CD4-positive, alpha-beta T cell treated with Interleukin-12 subunit alpha and Interleukin-12 subunit beta, for 1 hour (primary cell): ENCODE results near the gene MS4A18.
"Not testable (repeated sequence)": the region's sequence is repeated elsewhere in the genome, so short reads cannot be mapped to it uniquely, and the experiment has no call there.

Source experiments
- DNase-seq: peaks from one replicate; pipeline ENCODE4 v3.0.0-alpha.2; 2020

Gene MS4A18

DNA sequence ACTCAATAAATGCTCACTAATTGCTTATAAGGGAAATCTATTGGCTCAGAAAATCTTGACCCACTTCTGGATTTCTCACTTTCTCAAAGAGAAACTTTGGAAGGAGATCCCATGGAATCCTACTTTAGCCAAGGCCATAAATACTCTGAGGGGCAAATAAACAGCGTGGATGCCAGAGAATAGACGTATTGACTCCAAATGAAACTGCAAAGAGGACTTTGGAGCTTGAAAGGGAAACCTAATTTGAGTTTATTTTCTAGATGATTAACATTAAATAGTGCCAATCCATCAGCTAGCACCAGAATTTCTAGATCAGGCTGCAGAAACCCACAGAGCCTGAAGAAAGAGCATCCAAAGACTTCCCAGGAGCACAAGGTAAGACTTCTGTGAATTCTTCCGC is at the start of gene MS4A18:
TSS of gene MS4A18 (plus strand) at position 301 of the 400 bp plus-strand sequence.
- DNase-seq = no peak

DNA sequence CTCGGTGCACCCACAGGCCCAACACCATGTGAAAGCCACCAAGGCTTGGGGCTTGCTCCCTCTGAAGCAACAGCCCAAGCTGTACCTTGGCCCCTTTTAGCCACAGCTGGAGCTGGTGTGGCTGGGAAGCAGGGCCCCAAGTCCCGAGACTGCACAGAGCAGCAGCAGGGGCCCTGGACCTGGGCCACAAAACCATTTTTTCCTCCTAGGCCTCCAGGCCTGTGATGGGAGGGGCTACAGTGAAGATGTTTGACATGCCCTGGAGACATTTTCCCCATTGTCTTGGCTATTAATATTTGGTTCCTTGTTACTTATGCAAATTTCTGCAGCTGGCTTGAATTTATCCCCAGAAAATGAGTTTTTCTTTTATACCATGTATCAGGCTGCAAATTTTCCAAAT is 46.3 kb upstream of the MS4A18 start:
- DNase-seq = not testable (repeated sequence)

DNA sequence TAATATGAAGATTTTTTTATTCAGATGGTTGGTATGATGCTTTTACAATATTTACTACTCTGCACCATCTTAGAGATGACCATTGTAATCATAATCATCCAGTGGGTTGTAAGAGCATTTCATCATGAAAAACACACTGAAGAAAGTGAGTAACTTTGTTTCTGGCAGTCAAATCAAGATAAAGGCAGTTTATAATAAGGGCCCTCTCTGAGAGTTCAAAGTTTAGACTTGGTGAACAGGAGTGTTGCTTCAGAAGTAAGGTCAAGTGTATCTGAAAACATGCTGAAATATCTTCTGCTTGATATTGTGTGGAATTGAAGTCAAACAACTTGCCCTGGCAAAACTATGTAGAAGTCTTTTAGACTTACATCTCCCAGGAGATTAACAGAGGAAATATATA is 44.6 kb upstream of the MS4A18 start:
- DNase-seq = no peak

DNA sequence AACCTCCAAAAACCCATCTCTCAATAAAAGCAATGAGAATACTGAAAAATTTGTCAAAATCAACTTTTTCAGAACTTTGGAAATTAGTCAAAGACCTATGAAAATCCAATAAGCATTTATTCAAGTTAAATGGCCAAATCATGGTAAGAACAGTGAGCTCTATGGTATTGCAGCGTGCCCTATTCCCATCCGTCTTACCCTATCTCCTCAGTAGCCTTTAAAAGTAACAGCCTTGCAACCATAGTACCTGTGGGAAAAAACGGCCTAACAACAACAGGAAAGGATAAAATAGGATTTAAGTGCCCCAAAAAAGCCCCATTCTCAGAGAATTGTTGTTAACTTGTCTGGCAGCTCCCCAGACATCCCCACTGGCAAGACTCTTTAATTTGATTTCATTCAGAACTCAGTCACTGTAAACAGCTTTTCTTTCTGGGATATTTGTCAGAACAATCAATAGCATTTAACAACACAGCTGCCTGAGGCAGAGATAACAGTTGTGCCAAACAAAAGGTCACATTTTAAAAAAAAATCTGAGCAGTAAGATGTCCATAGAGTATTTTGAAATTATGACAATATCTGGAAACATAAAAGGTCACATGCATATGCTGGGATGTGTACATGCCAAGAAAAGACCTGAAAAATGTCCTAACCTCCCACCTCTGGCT is 43.9 kb upstream of the MS4A18 start:
- no peak for DNase-seq

DNA sequence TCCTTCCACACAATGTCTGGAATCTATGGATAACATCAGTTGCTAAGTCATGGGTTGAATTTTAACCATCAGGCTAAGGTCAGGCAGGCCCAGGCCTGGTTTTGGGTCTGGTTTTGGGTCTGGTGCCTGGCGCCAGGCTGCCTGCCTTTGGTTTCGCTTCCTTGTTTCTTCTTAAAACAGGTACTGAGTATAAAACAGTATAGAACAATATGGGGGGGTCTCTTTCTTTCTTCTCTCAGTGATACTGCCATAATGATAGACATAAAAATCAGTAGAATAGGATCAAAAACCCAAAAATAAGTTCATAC is 40.0 kb upstream of the MS4A18 start:
- not testable (repeated sequence) for DNase-seq

DNA sequence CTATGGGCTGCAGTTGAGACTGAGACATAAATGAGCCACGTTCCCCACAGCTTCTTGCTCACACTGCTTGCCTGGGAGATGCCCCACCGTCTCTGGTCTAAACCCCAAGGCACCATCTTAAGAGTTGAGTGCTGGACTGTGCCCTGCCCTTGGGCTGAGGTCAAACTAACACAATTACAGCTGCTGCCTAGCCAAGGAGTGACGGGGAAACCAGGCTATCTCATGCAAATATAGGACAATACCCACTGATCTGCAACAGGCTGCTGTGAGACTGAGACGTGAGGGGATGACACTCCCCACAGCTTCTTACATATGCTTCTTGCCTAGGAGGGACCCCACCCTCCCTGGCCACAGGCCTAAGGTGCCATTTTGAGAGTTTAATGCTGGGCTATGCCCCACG is 32.9 kb upstream of the MS4A18 start:
- no peak for DNase-seq

DNA sequence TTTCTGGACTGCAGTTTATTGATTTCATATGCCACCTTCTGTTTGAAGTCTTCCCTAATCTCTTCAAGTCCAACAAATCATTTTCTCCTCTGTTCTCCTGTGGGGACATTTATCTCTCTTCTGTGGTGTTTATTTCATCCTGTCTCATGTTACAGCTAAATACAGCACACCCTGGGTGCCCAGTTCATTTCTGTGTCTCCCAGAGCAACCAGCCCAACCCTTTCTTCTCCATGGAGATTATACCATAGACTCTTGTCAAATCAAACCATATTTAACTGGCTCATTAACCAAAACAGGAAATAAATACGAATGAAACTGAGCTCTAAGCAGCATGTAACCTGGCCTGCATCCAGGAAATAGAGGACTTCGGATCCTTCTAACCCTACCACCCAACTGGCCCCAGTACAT is 25.2 kb upstream of the MS4A18 start, which contains the start of gene MS4A8:
TSS of gene MS4A8 (plus strand) at position 329 of the 408 bp plus-strand sequence. CDS start 1,249 bp downstream, outside the sequence.
- no peak for DNase-seq

DNA sequence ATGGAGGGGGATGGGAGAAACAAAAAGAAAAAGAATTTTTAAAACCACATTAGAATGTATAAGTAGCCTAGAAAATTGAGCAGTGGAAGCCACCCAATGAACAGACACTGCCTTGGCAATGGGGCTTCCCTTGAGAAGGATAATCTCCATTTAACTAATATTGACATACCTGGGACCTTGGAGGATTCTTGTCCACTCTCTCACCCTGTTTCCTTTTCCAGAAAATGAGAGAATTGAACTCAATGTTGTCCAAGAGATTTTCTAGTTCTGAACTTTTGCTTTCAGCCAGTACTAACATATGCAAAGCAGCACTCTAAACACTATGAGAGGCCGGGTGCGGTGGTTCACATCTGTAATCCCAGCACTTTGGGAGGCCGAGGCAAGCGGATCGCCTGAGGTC is 24.6 kb upstream of the MS4A18 start:
- DNase-seq = no peak

DNA sequence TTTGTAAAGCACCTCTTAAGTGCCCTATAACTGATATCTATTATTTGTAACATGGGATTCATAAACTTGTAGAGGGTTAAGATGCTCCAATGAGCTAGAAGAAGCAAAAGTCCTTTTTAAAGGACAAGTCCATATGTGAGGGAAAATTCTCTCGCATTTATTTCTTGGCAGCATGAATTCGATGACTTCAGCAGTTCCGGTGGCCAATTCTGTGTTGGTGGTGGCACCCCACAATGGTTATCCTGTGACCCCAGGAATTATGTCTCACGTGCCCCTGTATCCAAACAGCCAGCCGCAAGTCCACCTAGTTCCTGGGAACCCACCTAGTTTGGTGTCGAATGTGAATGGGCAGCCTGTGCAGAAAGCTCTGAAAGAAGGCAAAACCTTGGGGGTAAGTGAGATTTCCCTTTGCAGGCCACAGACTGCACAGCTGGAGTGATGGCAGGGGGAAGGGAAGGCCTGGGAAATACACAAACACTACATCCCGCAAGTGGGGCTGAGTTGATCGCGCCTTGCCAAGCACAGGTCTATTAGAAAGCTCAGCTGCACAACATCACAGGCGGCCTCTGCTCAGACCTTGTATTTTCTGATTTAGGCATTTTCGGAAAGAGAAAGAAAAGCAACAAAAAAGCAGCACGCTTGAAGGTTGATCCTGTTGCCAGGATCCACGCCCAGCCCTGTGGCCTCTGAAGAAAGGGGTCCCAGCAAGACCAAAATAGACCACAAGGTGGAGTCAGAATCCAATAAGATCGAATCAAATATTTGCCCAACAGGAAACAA is 23.6 kb upstream of the MS4A18 start:
- DNase-seq = no peak

DNA sequence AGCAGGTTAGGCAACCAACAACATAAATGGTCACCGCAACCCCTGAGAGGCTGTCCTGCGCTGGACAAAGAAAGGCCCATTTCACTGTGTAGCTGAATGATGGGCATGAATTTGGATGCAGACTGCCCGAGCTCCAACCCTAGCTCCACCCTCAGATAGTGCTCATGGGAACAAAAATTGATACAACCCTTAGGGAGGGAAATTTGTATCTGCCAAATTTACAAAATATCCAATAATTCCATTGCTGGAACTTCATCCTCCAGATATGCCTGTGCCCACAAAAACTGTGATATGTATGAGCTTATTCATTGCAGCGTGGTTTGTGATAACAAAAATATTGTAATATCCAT is 23.1 kb upstream of the MS4A18 start:
- no peak for DNase-seq

DNA sequence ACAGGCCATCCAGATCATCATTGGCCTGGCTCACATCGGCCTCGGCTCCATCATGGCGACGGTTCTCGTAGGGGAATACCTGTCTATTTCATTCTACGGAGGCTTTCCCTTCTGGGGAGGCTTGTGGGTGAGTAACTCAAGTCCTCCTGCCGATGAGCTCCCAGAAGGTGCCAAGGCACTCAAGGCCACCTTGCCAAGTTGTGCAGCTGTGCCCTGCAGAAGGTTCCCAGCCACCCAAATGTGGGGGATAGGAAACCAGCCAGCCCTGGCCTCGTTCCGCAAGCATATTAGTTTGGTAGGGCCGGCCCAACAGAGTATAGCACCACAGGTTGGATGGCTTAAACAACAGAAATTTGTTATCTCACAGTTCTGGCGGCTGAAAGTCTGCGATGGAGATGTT is 21.1 kb upstream of the MS4A18 start:
- no peak for DNase-seq

DNA sequence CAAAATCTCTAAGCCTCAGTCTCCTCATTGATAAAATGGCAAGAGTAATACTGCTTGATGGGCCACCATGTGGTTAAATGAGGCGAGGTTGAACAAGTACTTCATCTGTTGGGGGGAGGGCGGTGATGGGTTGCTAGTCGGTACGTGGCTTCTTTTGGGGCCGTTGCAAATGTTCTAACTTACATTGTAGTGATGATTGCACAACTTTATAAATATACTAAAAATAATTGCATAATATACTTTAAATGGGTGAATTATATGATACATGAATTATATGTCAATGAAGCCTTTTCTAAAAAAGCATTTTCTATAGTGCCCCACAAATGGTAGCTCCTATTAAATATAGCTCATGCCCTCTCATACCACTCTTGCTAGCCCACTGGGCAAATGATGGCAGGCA is 18.6 kb upstream of the MS4A18 start:
- DNase-seq = no peak

DNA sequence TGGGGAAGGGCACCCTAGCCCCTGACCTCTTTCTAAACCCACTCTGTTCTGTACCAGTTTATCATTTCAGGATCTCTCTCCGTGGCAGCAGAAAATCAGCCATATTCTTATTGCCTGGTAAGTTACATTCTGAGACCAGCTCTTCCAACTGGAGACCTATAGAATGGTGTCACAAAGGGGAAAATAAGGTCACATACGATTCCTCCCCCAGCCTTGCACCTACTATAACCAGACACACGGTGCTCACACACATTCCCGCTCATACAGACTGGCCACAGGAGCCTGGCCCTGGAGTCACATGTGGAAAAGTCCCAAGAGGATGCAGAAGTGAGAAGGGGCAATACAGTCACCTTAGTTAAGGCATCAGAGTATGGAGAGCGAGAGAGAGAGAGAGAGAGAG is 17.6 kb upstream of the MS4A18 start:
- no peak for DNase-seq

DNA sequence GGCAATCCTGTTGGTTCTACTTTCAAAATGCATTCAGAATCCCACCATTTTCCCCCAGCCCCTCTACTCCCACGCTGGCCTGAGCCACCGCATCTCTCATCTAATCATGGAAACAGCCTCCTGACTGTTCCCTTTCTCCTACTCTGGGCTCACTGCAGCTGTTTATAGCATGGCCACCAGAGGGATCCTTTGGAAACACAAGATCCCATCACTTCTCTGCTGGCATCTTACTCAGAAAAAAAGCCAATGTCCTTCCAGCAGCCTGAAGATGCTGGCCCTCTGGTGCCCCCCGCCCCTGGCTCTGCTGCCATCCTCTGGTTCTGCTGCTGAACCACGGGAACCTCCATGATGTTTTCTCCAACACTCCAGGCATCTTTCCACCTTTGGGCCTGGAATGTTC is 14.0 kb upstream of the MS4A18 start:
- no peak for DNase-seq

DNA sequence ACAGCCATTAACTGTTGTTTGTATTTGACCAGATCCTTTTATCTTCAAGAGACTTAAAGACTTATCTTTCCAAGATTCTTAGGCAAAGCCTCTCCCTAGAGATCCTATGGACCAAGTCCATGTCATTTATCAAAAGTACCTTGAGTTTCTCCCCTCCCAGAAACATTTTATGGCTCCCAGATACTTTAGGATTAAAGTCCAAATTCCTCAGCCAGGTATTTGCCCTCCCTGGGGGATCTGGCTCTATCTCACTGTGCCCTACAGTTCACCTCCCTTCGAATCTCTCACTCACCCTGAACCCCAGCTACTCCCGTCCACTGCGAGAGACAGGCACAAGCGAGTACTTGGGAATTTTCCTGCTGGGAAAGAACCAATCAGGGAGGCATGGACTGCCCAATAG is 13.2 kb upstream of the MS4A18 start:
- no peak for DNase-seq

DNA sequence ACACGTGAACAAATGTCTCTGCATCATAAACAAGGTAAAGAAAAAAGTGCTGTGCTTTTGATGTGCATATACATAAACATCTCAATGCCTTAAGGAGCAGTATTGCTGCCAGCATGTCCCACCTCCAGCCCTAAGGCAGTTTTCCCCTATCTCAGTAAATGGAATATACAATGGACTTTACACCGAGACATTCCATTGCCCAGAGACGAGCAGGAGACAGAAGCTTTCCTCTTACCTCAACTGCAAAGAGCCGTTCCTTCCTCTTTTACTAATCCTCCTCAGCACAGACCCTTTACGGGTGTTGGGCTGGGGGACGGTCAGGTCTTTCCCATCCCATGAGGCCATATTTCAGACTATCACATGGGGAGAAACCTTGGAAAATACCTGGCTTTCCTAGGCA is 11.1 kb upstream of the MS4A18 start:
- not testable (repeated sequence) for DNase-seq

DNA sequence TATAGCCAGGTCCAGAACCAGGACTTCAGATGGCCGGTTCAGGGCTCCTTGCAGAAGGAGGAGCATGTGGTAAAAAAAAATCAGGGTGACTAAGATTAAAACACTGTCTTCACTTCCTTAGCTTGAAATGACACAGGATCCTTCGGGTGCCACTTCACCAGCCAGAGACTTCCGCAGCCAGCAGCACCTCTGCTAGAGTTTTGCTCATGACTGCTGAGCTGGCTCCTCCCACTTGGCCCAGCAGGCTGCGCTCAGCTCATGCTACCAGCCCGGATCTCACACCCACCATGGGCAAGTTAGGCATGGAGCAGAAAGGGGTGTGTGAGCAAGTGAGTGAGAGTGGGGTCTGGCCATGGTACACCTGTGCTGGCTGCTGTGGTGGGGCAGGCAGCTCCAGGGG is 6.6 kb upstream of the MS4A18 start:
- peak; percentile 18 for DNase-seq

DNA sequence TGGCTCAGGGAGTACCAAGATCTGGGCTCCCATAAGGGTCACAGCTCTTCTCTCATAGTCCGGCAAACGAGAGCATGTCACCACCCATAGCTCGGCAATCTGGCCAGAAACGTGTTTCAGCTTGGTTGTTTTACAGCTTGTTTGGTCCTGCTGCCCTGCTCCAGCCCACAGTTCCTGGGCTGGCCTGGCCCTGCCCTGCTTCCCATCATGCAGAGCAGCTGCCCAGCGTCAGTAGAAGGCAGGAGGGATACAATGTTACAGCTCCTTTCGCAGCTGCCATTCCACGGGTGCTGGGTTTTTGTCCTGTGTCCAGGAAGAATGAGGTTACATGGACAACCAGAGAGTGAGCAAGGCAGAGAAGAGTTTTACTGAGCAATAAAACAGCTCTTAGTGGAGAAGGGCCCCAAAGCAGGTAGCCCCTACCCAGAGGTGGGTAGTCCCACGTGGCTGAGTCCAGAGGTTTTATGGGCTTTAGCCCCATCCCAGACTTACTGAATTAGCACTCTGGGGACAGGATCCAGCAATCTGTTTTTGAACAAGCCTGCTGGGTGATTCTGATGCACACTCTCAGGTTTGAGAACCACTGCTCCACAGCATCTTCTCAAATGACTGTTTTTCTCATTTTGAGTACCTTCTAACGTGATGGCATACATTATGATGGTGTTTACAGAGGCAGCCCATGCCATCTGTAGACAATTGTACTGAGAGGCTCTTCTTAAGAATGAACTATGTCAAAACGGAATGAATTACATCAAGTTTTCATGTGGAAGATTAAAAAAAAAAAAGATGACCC is 5.8 kb upstream of the MS4A18 start:
- no peak for DNase-seq

DNA sequence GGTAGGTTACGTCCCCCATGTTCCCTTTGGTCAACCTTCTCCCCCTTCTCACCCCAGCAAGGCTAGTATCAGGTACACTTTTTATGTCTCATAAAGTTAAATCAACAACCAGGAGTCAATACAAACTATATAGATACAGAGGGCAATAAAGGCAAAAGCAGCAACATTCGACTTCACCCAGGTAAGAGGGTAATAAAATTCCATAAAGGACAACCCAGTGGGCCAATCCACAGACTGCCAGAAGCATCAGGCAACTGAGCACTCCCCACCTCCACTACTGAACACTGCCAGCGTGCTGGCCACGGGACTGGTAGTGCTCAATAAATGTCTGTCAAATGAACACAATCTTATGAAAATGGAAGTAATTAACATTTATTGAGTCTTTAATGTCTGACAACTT is 5.1 kb upstream of the MS4A18 start:
- no peak for DNase-seq

DNA sequence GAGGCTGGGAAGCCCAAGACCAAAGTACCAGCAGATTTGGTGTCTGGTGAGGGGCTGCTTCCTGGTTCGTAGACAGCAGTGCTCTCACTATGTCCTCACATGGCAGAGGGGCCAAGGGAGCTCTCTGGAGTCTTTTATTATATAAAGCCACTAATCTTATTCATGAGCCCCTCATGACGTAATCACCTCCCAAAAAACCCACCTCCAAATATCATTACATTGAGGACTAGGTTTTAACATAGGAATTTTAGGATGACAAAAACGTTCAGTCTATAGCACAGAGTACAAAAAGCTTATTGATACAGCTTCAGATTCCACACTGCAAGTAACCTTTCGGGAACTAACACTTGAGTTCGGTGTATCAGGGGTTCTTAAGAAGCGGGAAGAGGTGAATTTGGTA is 4.1 kb upstream of the MS4A18 start:
- DNase-seq = no peak

DNA sequence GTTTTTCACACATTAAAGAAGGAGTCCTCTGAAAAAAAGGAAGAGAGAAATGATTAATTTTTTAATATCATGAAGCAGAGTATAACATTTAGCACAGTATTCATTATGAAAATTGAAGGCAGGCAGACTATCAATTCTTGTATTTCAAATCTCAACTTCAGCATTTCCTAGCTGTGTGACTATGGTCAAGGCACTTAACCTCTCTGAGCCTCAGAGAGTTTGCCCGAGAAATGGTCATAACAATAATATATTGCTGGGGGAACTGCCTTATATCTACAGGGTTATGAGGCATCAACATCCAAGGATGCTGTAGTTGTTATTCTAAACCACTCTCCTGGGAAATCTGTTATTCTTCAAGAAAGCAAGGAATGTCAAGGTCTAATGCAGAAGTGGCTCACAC is 1.1 kb downstream of the MS4A18 start:
- no peak for DNase-seq

DNA sequence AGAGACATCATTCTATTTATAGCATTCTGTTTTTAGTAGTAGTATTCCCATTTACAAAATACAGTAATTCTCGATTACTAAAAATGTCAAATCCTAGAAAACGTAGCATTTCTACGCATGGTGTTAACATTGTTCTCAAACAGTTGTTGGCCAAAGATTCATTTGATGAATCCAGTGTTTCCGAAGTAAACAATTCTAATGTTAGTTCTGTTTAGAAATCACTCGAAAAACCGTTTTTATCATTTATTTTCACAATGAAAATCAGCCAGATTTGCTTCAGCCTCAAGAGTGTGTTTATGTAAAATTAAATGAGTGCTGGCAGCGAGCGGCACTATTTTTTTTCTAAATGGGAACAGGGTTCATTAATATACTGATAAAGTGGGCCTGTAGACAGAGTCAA is 7.1 kb downstream of the MS4A18 start:
- no peak for DNase-seq

DNA sequence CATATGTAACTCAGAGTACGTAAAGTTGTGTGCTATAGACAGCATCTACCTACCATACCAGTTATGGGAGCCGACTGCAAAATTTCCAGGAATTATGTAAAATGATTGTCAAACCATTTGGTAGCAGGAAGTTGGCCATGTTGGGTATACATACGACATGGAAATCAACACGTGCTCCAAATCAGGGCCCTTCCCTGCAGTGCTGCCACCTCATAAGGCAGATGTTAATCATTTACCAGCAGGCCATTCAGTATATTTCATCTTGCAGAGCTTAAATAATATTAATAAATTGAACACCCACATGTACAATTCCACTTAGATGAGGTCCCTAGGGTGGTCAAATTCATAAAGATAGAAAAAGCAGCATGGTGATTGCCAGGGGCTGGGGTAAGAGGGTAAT is 9.8 kb downstream of the MS4A18 start:
- DNase-seq = no peak

DNA sequence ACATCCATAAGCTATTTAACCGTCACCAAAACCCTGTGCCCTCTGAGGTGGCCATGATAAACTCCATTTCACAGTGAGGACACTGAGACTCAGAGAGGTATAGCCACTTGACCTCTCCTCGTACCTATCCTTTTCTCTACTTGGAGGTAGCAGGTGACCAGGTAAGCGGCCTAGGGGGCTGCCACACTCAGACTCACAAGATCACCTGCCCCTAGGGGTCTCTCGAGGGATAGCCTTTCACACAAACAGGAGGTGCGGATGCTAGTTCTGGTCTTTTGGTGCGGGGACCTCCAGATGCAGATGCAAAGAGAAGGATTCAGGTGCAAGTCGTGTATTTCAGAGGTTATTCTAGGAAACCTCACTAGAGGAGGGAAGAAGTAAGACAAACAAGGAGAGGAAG is 14.6 kb downstream of the MS4A18 start:
- no peak for DNase-seq
